Testis (tissue), 2 donors: ENCODE measurements around the gene PPP1R17.

Experiments used
- POLR2A ChIP-seq: fragments of 450-650 bp; IDR thresholded peaks from one replicate; pipeline ENCODE4 v1.6.1; 2017; ENCODE audit warnings: antibody characterized with exemption, mild to moderate bottlenecking, moderate library complexity
- TF ChIP-seq, protein P1 (sequence below), 3 experiments: fragments of 450-650 bp in 2 of 3; fragments of 200-600 bp in 1 of 3; sonication (generic) in 1 of 3; IDR thresholded peaks; one replicate each; pipeline ENCODE4 v1.5.1; 2016 to 2019; ENCODE audit warnings: antibody characterized with exemption in 3 of 3, mild to moderate bottlenecking in 2 of 3, moderate library complexity in 1 of 3

DNA sequence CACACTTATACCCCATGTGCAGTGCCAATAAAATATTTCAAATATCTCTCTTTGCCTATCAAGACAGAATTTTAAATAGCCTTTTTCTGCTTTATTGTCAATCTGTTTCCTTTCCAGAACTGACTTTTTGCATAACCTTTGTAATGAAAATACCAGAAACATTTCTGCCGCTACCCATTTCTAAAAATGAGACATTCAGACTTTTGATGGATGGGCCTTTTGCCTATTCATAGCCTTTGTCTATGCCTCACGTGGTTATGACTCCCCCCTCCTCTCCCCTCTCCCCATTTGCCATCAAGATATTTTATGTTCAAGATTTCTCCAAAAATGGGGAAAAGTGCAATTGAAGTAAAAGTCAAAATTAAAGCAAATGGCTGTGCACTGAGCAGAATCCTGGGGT lies 5.9 kb downstream of the PPP1R17 start:
- TF ChIP-seq, protein P1, sequence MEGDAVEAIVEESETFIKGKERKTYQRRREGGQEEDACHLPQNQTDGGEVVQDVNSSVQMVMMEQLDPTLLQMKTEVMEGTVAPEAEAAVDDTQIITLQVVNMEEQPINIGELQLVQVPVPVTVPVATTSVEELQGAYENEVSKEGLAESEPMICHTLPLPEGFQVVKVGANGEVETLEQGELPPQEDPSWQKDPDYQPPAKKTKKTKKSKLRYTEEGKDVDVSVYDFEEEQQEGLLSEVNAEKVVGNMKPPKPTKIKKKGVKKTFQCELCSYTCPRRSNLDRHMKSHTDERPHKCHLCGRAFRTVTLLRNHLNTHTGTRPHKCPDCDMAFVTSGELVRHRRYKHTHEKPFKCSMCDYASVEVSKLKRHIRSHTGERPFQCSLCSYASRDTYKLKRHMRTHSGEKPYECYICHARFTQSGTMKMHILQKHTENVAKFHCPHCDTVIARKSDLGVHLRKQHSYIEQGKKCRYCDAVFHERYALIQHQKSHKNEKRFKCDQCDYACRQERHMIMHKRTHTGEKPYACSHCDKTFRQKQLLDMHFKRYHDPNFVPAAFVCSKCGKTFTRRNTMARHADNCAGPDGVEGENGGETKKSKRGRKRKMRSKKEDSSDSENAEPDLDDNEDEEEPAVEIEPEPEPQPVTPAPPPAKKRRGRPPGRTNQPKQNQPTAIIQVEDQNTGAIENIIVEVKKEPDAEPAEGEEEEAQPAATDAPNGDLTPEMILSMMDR (IDR thresholded peaks at IDR 0.05): no peak
- TF ChIP-seq POLR2A: no peak
